HEK293 (cell line): Measurements from ENCODE around the gene BEND3.

Experiments
- CTCF ChIP-seq: fragments of 450-650 bp; formaldehyde crosslinking; IDR thresholded peaks from 2 replicates; pipeline ENCODE4 v1.5.1; 2016; ENCODE audit warnings: missing biosample characterization, missing genetic modification characterization
- KLF10 ChIP-seq: fragments of 450-650 bp; IDR thresholded peaks from 2 replicates; pipeline ENCODE4 v1.5.1; 2018; ENCODE audit warnings: missing biosample characterization, mild to moderate bottlenecking, missing genetic modification characterization
- ZNF549 ChIP-seq: fragments of 450-650 bp; IDR thresholded peaks from 2 replicates; pipeline ENCODE4 v1.5.1; 2018; ENCODE audit warnings: missing biosample characterization, missing genetic modification characterization, mild to moderate bottlenecking, inconsistent platforms, moderate library complexity
- TF ChIP-seq, protein P1 (sequence below): fragments of 450-650 bp; formaldehyde crosslinking; IDR thresholded peaks from 2 replicates; pipeline ENCODE4 v1.5.1; 2016; ENCODE audit warnings: missing biosample characterization, missing genetic modification characterization

DNA sequence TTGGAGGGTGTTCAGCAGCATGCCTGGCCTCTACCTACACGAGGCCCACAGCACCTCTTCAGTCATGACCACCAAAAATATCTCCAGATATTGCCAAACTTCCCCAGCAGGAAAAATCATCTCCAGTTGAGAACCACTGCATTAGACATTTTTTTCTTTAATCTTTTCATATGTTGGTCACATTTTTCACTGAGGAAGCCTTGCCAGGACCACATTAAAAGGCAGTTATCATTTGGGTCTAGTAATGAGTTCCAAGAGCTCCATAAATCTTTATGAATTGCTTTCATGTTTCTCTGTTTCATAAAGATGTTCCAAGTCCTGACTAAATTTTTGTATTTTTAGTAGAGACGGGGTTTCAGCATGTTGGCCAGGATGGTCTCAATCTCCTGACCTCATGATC is 58.5 kb downstream of the BEND3 start:
- TF ChIP-seq, protein P1, sequence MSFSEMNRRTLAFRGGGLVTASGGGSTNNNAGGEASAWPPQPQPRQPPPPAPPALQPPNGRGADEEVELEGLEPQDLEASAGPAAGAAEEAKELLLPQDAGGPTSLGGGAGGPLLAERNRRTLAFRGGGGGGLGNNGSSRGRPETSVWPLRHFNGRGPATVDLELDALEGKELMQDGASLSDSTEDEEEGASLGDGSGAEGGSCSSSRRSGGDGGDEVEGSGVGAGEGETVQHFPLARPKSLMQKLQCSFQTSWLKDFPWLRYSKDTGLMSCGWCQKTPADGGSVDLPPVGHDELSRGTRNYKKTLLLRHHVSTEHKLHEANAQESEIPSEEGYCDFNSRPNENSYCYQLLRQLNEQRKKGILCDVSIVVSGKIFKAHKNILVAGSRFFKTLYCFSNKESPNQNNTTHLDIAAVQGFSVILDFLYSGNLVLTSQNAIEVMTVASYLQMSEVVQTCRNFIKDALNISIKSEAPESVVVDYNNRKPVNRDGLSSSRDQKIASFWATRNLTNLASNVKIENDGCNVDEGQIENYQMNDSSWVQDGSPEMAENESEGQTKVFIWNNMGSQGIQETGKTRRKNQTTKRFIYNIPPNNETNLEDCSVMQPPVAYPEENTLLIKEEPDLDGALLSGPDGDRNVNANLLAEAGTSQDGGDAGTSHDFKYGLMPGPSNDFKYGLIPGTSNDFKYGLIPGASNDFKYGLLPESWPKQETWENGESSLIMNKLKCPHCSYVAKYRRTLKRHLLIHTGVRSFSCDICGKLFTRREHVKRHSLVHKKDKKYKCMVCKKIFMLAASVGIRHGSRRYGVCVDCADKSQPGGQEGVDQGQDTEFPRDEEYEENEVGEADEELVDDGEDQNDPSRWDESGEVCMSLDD, result no peak
- TF ChIP-seq KLF10 (no peak), CTCF (tag by site-specific recombination) (no peak), ZNF549 (tag by site-specific recombination) (no peak)
